Lower leg skin (tissue), 3 donors: Measurements from ENCODE around the gene CHN2.

Source experiments
- POLR2A ChIP-seq, 2 donors: fragments of 450-650 bp; IDR thresholded peaks; one replicate each; pipeline ENCODE4 v1.6.1; 2016 to 2017; ENCODE audit warnings: antibody characterized with exemption in 2 of 2, mild to moderate bottlenecking in 1 of 2, moderate library complexity in 1 of 2
- TF ChIP-seq, protein P1 (sequence below), 3 donors: fragments of 450-650 bp; IDR thresholded peaks; one replicate each; pipeline ENCODE4 v1.5.1; 2016; ENCODE audit warnings: antibody characterized with exemption in 3 of 3, mild to moderate bottlenecking in 3 of 3, moderate library complexity in 2 of 3

DNA sequence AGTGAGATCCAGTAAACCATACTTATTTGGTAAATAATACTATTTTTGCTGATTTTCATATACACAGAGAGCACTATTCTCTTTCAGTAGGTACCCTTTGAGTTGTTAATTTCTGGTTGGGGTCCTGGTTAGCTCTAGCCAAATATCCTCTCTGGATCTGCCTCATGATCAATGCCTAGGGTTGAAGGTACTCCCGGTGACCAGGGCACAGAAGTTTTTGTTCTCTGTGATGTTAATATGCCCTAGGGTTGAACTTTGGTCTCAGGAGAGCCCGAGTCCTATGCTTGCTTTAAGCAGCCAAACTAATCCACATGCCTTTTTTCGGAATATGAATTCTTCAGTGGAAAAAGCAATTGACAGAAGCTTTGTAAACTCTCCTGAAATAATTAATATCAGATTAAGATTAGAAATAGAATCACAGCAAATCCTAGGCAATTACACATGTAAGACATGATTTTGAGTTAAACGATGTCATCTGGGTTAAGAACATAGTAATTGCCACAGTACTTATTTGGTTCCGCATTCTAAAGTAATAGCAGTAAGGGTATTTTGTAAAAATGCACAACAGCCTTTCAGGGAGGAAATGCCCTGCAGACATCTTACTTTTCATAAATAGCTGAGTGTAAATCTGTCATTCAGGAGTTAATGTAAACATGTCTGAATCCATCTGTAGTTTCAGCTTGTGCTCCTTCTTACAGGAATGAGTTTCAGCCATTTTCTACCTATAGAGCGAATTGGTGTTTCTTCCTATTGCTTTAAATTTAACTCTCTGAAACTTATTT lies 10.1 kb downstream of the CHN2 start:
- TF ChIP-seq, protein P1, sequence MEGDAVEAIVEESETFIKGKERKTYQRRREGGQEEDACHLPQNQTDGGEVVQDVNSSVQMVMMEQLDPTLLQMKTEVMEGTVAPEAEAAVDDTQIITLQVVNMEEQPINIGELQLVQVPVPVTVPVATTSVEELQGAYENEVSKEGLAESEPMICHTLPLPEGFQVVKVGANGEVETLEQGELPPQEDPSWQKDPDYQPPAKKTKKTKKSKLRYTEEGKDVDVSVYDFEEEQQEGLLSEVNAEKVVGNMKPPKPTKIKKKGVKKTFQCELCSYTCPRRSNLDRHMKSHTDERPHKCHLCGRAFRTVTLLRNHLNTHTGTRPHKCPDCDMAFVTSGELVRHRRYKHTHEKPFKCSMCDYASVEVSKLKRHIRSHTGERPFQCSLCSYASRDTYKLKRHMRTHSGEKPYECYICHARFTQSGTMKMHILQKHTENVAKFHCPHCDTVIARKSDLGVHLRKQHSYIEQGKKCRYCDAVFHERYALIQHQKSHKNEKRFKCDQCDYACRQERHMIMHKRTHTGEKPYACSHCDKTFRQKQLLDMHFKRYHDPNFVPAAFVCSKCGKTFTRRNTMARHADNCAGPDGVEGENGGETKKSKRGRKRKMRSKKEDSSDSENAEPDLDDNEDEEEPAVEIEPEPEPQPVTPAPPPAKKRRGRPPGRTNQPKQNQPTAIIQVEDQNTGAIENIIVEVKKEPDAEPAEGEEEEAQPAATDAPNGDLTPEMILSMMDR (IDR thresholded peaks at IDR 0.05): no peak
- no peak for TF ChIP-seq POLR2A (IDR thresholded peaks at IDR 0.05)
